OCI-LY7 (cell line): ENCODE measurements around the gene PLXNA4. TPM values are rescaled to one million over a fixed set of nuclear protein-coding genes. Genes with fewer than 3 reads are reported as not detected.

Experiments used
- BruUV-seq: library from RNA; stranded (reverse); fragments of 400-500 nt; replicated peaks from 2 replicates; lab custom pipeline; 2021; lab: Mats Ljungman, UMichigan
- CTCF ChIA-PET: fragments of 300-600 bp; sonication (Branson Sonifier 250); formaldehyde crosslinking; loops from one replicate; lab custom pipeline; 2022; ENCODE audit warnings: antibody characterized with exemption; ENCODE audit not compliant: unreplicated experiment; lab: Charles Lee
- POLR2A ChIA-PET: fragments of 300-600 bp; sonication (Branson Sonifier 250); formaldehyde crosslinking; loops from one replicate; lab custom pipeline; 2022; ENCODE audit warnings: antibody characterized with exemption; lab: Charles Lee
- DNase-seq: peaks from one replicate; pipeline ENCODE4 v3.0.0-alpha.2; 2015; ENCODE audit warnings: low spot score
- H2AFZ ChIP-seq: fragments of 200-600 bp; sonication (generic), shearing (Covaris generic); 2 replicates; pipeline ENCODE4 v1.6.1; 2014; ENCODE audit warnings: mild to moderate bottlenecking, antibody characterized with exemption, low read length, moderate library complexity
- H3K27ac ChIP-seq: fragments of 200-600 bp; sonication (generic); 2 replicates; pipeline ENCODE4 v1.5.1; 2014; ENCODE audit warnings: mixed run types, low read depth, mild to moderate bottlenecking, moderate library complexity, low read length, inconsistent platforms; ENCODE audit not compliant: poor library complexity, severe bottlenecking
- H3K36me3 ChIP-seq: fragments of 200-600 bp; sonication (generic); 2 replicates; pipeline ENCODE4 v1.6.1; 2014; ENCODE audit warnings: mild to moderate bottlenecking, antibody characterized with exemption, low read length, moderate library complexity, mixed read lengths; ENCODE audit not compliant: insufficient read depth
- H3K4me1 ChIP-seq: fragments of 200-600 bp; sonication (generic); 2 replicates; pipeline ENCODE4 v1.5.1; 2014; ENCODE audit warnings: mild to moderate bottlenecking, low read length; ENCODE audit not compliant: insufficient read depth, poor library complexity, severe bottlenecking
- H3K4me2 ChIP-seq: fragments of 200-600 bp; sonication (generic); 2 replicates; pipeline ENCODE4 v1.6.1; 2014; ENCODE audit warnings: mild to moderate bottlenecking, low read length
- H3K4me3 ChIP-seq: fragments of 200-600 bp; sonication (generic); 2 replicates; pipeline ENCODE4 v1.5.1; 2014; ENCODE audit warnings: mild to moderate bottlenecking, low read depth, low read length; ENCODE audit not compliant: poor library complexity, severe bottlenecking
- H3K79me2 ChIP-seq: fragments of 200-600 bp; sonication (generic); 2 replicates; pipeline ENCODE4 v1.6.1; 2016; ENCODE audit warnings: low read depth, mild to moderate bottlenecking, low read length, moderate library complexity, mixed read lengths; ENCODE audit not compliant: insufficient read depth
- H3K9me2 ChIP-seq: fragments of 200-600 bp; sonication (generic); 2 replicates; pipeline ENCODE4 v1.6.1; 2016; ENCODE audit warnings: mild to moderate bottlenecking, low read length, mixed read lengths; ENCODE audit not compliant: insufficient read depth
- H3K9me3 ChIP-seq: fragments of 200-600 bp; sonication (generic); 2 replicates; pipeline ENCODE4 v1.6.1; 2014; ENCODE audit warnings: mild to moderate bottlenecking, mixed run types, low read length, mixed read lengths
- H4K20me1 ChIP-seq: fragments of 200-600 bp; sonication (generic); 2 replicates; pipeline ENCODE4 v1.6.1; 2014; ENCODE audit warnings: mild to moderate bottlenecking, antibody characterized with exemption, low read length, moderate library complexity, mixed read lengths; ENCODE audit not compliant: insufficient read depth
- EZH2phosphoT487 ChIP-seq: fragments of 200-600 bp; sonication (generic); IDR thresholded peaks from 2 replicates; pipeline ENCODE4 v1.6.1; 2018; ENCODE audit warnings: low read depth, borderline replicate concordance, mild to moderate bottlenecking, mixed run types, antibody characterized with exemption, low read length, moderate library complexity, mixed read lengths
- intact Hi-C: fragments of 100-400 bp; cut with micrococcal nuclease; formaldehyde crosslinking; loops from one replicate; pipeline ENCODE4 v1.10.0; 2022; ENCODE audit not compliant: unreplicated experiment
- total RNA-seq, 2 experiments: library from RNA; depleted of rRNA in 1 of 2; stranded (reverse); fragments of >200 nt in 1 of 2; shearing (Covaris generic) in 1 of 2; gene quantifications; 2 replicates each; pipeline ENCODE4 v1.2.3, GENCODE V29; 2014 to 2022
- TF ChIP-seq, protein P1 (sequence below): fragments of 200-600 bp; sonication (generic); conservative IDR thresholded peaks from 2 replicates; pipeline ENCODE4 v1.5.1; 2014; ENCODE audit warnings: mild to moderate bottlenecking, antibody characterized with exemption, low read length, moderate library complexity, mixed read lengths

Gene PLXNA4
- total RNA-seq, 2 experiments from 2014 or later, result not detected

- BruUV-seq, result no TSS peak
- no peak overlapping the region for H3K4me2 ChIP-seq
- no peaks in the 10 kb centered on the region for H4K20me1 ChIP-seq
- no peak overlapping the region for H3K4me3 ChIP-seq
- H3K9me2 ChIP-seq, result no peaks in the 10 kb centered on the region
- H3K4me1 ChIP-seq, result no peaks in the 10 kb centered on the region
- no peak for TF ChIP-seq EZH2phosphoT487
- TF ChIP-seq, protein P1, sequence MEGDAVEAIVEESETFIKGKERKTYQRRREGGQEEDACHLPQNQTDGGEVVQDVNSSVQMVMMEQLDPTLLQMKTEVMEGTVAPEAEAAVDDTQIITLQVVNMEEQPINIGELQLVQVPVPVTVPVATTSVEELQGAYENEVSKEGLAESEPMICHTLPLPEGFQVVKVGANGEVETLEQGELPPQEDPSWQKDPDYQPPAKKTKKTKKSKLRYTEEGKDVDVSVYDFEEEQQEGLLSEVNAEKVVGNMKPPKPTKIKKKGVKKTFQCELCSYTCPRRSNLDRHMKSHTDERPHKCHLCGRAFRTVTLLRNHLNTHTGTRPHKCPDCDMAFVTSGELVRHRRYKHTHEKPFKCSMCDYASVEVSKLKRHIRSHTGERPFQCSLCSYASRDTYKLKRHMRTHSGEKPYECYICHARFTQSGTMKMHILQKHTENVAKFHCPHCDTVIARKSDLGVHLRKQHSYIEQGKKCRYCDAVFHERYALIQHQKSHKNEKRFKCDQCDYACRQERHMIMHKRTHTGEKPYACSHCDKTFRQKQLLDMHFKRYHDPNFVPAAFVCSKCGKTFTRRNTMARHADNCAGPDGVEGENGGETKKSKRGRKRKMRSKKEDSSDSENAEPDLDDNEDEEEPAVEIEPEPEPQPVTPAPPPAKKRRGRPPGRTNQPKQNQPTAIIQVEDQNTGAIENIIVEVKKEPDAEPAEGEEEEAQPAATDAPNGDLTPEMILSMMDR, result no peak
- H3K36me3 ChIP-seq, result no peaks in the 10 kb centered on the region
- 0 out of 2 replicates have a peak, but pooled peaks cover 3% of the 10 kb centered on the region for H3K9me3 ChIP-seq
- no peak for DNase-seq
- CTCF ChIA-PET, result no interaction called here
- POLR2A ChIA-PET, result no interaction called here
- no peak overlapping the region for H3K27ac ChIP-seq
- no peaks in the 10 kb centered on the region for H3K79me2 ChIP-seq
- intact Hi-C loops, result no loop called here
- no peak overlapping the region for H2AFZ ChIP-seq
Measured at GRCh38 chr7:132183781-132184380, 392.4 kb downstream of the PLXNA4 start.

DNA sequence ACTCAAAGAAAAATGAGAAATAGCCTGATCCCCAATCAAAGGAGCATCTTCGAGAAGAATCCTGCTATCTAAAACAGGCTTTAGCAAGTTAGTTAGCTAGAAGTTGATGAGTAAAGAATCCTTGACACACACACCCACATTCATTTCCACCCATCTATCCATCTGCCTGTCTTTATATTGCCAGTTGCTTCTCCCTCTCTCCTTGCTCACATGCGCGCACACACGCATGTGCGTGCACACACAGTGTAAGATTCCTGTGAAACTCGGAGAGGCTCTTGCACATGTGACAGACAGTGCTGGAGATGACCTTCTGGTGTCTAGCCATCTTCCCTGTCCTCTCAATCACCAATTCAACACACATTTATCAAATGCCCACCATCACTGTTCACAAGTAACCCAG is 393.3 kb downstream of the PLXNA4 start:
- H3K79me2 ChIP-seq, result no peaks in the 10 kb centered on the region
- ChIA-PET CTCF (no interaction called here), POLR2A (no interaction called here)
- H2AFZ ChIP-seq, result no peak overlapping the region
- H3K36me3 ChIP-seq, result no peaks in the 10 kb centered on the region
- no peak overlapping the region for H3K27ac ChIP-seq
- no peaks in the 10 kb centered on the region for H4K20me1 ChIP-seq
- H3K4me2 ChIP-seq, result no peak overlapping the region
- intact Hi-C loops, result no loop called here
- no peaks in the 10 kb centered on the region for H3K9me2 ChIP-seq
- H3K4me3 ChIP-seq, result no peak overlapping the region
- no peaks in the 10 kb centered on the region for H3K4me1 ChIP-seq
- no peak for DNase-seq
- BruUV-seq, result no TSS peak
- H3K9me3 ChIP-seq, result 0 out of 2 replicates have a peak, but pooled peaks cover 3% of the 10 kb centered on the region
- TF ChIP-seq, protein P1, result no peak
- TF ChIP-seq EZH2phosphoT487, result no peak

GRCh38 chr7:132181946-132182685 is 394.2 kb downstream of the PLXNA4 start:
- CTCF ChIA-PET, result no interaction called here
- intact Hi-C loops, result no loop called here

More at GRCh38 chr7:132181946-132182685, 394.2 kb downstream of the PLXNA4 start:
- TF ChIP-seq, protein P1, result no peak
- TF ChIP-seq EZH2phosphoT487, result no peak
- no peak overlapping the region for H2AFZ ChIP-seq
- no peak overlapping the region for H3K4me3 ChIP-seq
- no peaks in the 10 kb centered on the region for H3K79me2 ChIP-seq
- POLR2A ChIA-PET, result no interaction called here
- no peaks in the 10 kb centered on the region for H3K9me3 ChIP-seq
- no peak for DNase-seq
- H3K9me2 ChIP-seq, result no peaks in the 10 kb centered on the region
- H3K4me2 ChIP-seq, result no peak overlapping the region
- no TSS peak for BruUV-seq
- no peak overlapping the region for H3K27ac ChIP-seq
- H3K4me1 ChIP-seq, result no peaks in the 10 kb centered on the region
- H4K20me1 ChIP-seq, result no peaks in the 10 kb centered on the region
- H3K36me3 ChIP-seq, result no peaks in the 10 kb centered on the region
